Gastrocnemius medialis (tissue), 4 donors: ENCODE results near the gene GSTO1. TPM values are rescaled to one million over a fixed set of nuclear protein-coding genes. Genes with fewer than 3 reads are reported as not detected.

Experiments used
- ATAC-seq, 2 donors: fragments of 150-250 bp; one replicate each; pipeline ENCODE4 v1.9.1; 2016
- DNase-seq, 2 donors: peaks; one replicate each; pipeline ENCODE4 v3.0.0-alpha.2; 2019
- H3K27ac ChIP-seq, 4 donors: fragments of 200-600 bp; sonication (generic); 1 replicate in 1 of 4; 2 replicates in 3 of 4; pipeline ENCODE4 v1.5.1; 2016 to 2018; ENCODE audit warnings: mild to moderate bottlenecking in 2 of 4, moderate library complexity in 1 of 4
- H3K27me3 ChIP-seq, 3 donors: fragments of 200-600 bp; sonication (generic) in 2 of 3; 1 replicate in 1 of 3; 2 replicates in 2 of 3; pipeline versions ENCODE4 v1.5.1 to v1.6.0; 2016 to 2019; ENCODE audit warnings: mild to moderate bottlenecking in 1 of 3, moderate library complexity in 1 of 3
- H3K36me3 ChIP-seq, 2 donors: fragments of 200-600 bp; sonication (generic) in 1 of 2; one replicate each; pipeline ENCODE4 v1.5.1; 2017 to 2018
- H3K4me1 ChIP-seq, 2 donors: fragments of 200-600 bp; sonication (generic) in 1 of 2; one replicate each; pipeline ENCODE4 v1.5.1; 2016 to 2017; ENCODE audit warnings: mild to moderate bottlenecking in 2 of 2
- H3K4me3 ChIP-seq, 4 donors: fragments of 200-600 bp; sonication (generic) in 3 of 4; 1 replicate in 1 of 4; 2 replicates in 3 of 4; pipeline ENCODE4 v1.5.1; 2016 to 2019; ENCODE audit warnings: mild to moderate bottlenecking in 2 of 4
- H3K9me3 ChIP-seq, 3 donors: fragments of 200-600 bp; sonication (generic) in 2 of 3; 1 replicate in 1 of 3; 2 replicates in 2 of 3; pipeline ENCODE4 v1.5.1; 2016 to 2019
- CTCF ChIP-seq, 5 experiments: fragments of 450-650 bp in 3 of 5; fragments of 200-600 bp in 2 of 5; sonication (generic) in 2 of 5; IDR thresholded peaks in 4 of 5; conservative IDR thresholded peaks in 1 of 5; 1 replicate in 4 of 5; 2 replicates in 1 of 5; pipeline ENCODE4 v1.5.1; 2016 to 2019; ENCODE audit warnings: antibody characterized with exemption in 5 of 5, mild to moderate bottlenecking in 3 of 5, moderate library complexity in 3 of 5
- POLR2A ChIP-seq, 2 donors: fragments of 450-650 bp; IDR thresholded peaks; one replicate each; pipeline ENCODE4 v1.6.1; 2017; ENCODE audit warnings: antibody characterized with exemption in 2 of 2, mild to moderate bottlenecking in 2 of 2, moderate library complexity in 2 of 2
- in situ Hi-C, 4 donors: fragments of 200-750 bp; cut with MboI; loops; one replicate each; pipeline versions ENCODE4 v1.15.0 to v1.8.0; 2017; ENCODE audit warnings: low sequenced_read_pairs in 4 of 4
- intact Hi-C: fragments of 100-400 bp; cut with DNase I; formaldehyde crosslinking; loops from one replicate; pipeline ENCODE4 v1.15.1; 2023; ENCODE audit warnings: low total_unique reads
- total RNA-seq, 4 donors: library from RNA; depleted of rRNA; stranded (reverse); fragments of >200 nt; gene quantifications; one replicate each; pipeline versions ENCODE4 v1.1.0 to v1.2.3, GENCODE V29; 2016

Gene GSTO1
- 100 to 1,000 TPM in 2 of 4 donors, 10 to 100 TPM in 2; 39.6 to 284 (median 74.2) TPM for total RNA-seq

DNA sequence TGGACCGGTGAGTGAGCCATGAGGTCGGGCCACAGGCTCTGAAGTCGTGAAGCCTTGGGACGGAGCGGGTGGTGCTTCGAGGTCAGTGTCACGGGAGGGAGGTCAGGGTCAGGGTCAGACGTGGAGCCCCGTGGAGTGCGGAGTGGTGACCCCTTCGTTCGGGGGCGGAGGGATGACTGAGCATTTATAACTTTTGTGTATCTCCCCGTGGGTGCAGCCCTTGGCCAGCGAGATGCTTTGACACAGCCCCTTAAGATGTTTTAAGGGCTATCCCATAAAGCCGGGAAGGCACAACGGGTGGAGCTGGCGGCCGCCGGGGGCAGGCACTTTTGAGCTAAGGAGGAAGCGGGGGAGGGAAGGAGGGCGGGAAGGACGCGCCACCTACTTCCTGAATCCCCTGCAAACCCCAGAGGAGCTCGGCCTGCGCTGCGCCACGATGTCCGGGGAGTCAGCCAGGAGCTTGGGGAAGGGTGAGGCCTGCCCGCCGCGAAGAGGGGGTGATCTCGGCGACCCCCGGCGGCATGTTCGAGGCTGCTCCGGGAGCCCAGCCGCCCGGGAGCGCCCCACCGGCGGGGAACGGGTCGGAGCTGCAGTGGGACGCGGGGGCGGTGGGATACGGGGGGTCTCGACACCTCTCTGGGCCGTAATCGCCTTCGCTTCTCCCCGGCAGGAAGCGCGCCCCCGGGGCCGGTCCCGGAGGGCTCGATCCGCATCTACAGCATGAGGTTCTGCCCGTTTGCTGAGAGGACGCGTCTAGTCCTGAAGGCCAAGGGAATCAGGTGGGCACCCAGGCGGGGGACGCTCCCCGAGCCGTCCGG is at the start of gene GSTO1:
Gene GSTO1, plus strand, starts transcription at position 400 of the 818 bp plus-strand sequence. Its CDS starts 37 bp downstream, at position 437.
- no peaks in the 10 kb centered on the region for H3K9me3 ChIP-seq
- intact Hi-C loops = loop anchor here (2.0 to 10.0 kb wide), 4 partner anchors 132 to 336 kb away; partner anchors contain the start of genes SFR1, SLK and STN1

DNA sequence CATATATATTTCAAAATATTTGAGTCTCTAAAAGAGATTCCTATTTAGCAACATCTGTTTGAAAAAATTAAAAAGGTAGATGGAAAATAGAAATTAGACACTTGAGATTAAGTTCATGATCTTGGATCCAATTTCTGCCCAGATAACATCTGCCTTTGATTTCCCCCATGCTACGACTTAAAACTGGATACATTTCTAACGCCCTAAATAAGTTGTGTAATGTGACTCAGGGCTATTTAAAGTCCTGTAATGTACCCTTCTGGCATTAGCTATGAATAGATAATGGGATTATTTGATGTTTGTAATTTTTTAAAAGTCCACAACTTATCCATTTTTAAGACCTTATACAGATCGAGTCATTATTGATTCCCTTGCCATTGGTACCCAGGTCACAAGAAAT is 46.0 kb upstream of the GSTO1 start:
- no peak for DNase-seq
- Histone ChIP-seq H3K4me1 (peaks cover 5 to 14% of the 10 kb centered on the region in 2 donors), H3K9me3 (no peaks in the 10 kb centered on the region), H3K27me3 (no peaks in the 10 kb centered on the region), H3K36me3 (no peaks in the 10 kb centered on the region), H3K27ac (peak overlapping the region in 1 of 4 donors; percentile 17), H3K4me3 (no peak overlapping the region)
- intact Hi-C loops (loop anchor here (1.0 to 2.0 kb wide), 3 partner anchors 68 to 320 kb away; no protein-coding TSS in a partner anchor), in situ Hi-C loops (loop anchor here in 3 of 4 donors (10.0 to 25.0 kb wide), 3 partner anchors 171 to 324 kb away; no protein-coding TSS in a partner anchor)
- ATAC-seq = no peak
- no peak for TF ChIP-seq CTCF (IDR thresholded peaks at IDR 0.05 in 4 of 5, conservative IDR thresholded peaks at IDR 0.05 in 1 of 5)
- no peak for TF ChIP-seq POLR2A (IDR thresholded peaks at IDR 0.05)

More for the DNA sequence above, at the start of gene GSTO1:
- peak within 1 kb of the TSS; percentile 75 to 87 (median 82) for H3K4me3 ChIP-seq
- peaks cover 0 to 21% of the 10 kb centered on the region in 2 donors for H3K36me3 ChIP-seq
- H3K27ac ChIP-seq = peak within 1 kb of the TSS; percentile 89 to 96 (median 94)
- DNase-seq (peak; percentile 65 to 74), ATAC-seq (peak; percentile 68)
- TF ChIP-seq POLR2A (IDR thresholded peaks at IDR 0.05) (peak; percentile 64 to 71), CTCF (IDR thresholded peaks at IDR 0.05 in 4 of 5, conservative IDR thresholded peaks at IDR 0.05 in 1 of 5) (peak in 1 of 5 experiments; percentile 16)
- no peaks in the 10 kb centered on the region for H3K27me3 ChIP-seq
- in situ Hi-C loops = no loop called here
- H3K4me1 ChIP-seq = peaks cover 27 to 32% of the 10 kb centered on the region in 2 donors

- in situ Hi-C loops = loop anchor here in 3 of 4 donors (10.0 to 25.0 kb wide), 3 partner anchors 172 to 325 kb away; no protein-coding TSS in a partner anchor
- peak in 1 of 2 donors; percentile 27 for ATAC-seq
- TF ChIP-seq POLR2A (IDR thresholded peaks at IDR 0.05) (no peak), CTCF (IDR thresholded peaks at IDR 0.05 in 4 of 5, conservative IDR thresholded peaks at IDR 0.05 in 1 of 5) (peak in 4 of 5 experiments; percentile 30 to 48 (median 43))
- peaks cover 5 to 14% of the 10 kb centered on the region in 2 donors for H3K4me1 ChIP-seq
- no peaks in the 10 kb centered on the region for H3K36me3 ChIP-seq
- no peaks in the 10 kb centered on the region for H3K27me3 ChIP-seq
- H3K27ac ChIP-seq = no peak overlapping the region
- no peaks in the 10 kb centered on the region for H3K9me3 ChIP-seq
- intact Hi-C loops = loop anchor here (1.0 to 2.0 kb wide), 2 partner anchors 165 to 321 kb away; no protein-coding TSS in a partner anchor
- no peak overlapping the region for H3K4me3 ChIP-seq
- DNase-seq = no peak
Measured at GRCh38 chr10:104209575-104210198, 45.0 kb upstream of the GSTO1 start.

DNA sequence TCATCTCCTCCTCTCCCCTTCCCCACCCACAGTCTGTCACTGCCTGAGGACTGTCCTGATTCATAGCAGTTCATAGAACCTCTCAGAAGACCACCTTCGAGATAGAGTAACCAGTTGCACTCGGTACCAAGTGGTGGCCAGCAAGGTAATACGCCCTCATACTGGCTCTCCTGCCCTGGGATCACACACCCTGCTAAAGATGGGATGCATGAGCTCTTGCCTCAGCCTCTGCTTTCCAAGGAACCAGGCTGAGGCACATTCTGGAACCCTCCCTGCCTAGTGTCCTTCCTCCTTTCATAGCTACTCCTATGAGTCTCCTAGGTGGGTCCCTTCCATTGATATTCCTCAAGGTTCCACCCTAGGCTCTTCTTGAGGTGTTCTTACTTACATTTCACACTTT is 38.1 kb upstream of the GSTO1 start:
- no peaks in the 10 kb centered on the region for H3K4me1 ChIP-seq
- TF ChIP-seq POLR2A (IDR thresholded peaks at IDR 0.05) = no peak
- no peak for TF ChIP-seq CTCF (IDR thresholded peaks at IDR 0.05 in 4 of 5, conservative IDR thresholded peaks at IDR 0.05 in 1 of 5)
- H3K9me3 ChIP-seq = no peaks in the 10 kb centered on the region
- H3K4me3 ChIP-seq = no peak overlapping the region
- no peak for ATAC-seq
- H3K27ac ChIP-seq = no peak overlapping the region
- intact Hi-C loops = no loop called here
- no peaks in the 10 kb centered on the region for H3K36me3 ChIP-seq
- H3K27me3 ChIP-seq = no peaks in the 10 kb centered on the region
- in situ Hi-C loops = loop anchor here in 3 of 4 donors (25.0 kb wide), 2 partner anchors 179 to 329 kb away; no protein-coding TSS in a partner anchor
- DNase-seq = no peak
